ENCODE data around the gene CLPSL1. TPM values are rescaled to one million over a fixed set of nuclear protein-coding genes. Genes with fewer than 3 reads are reported as not detected.
A peak's percentile ranks its signal among the peaks of the same experiment; 100 is the strongest.
"Not testable (repeated sequence)": the region's sequence is repeated elsewhere in the genome, so short reads cannot be mapped to it uniquely, and the experiment has no call there.

The CLPSL1 gene, protein sequence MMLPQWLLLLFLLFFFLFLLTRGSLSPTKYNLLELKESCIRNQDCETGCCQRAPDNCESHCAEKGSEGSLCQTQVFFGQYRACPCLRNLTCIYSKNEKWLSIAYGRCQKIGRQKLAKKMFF
- not detected for total RNA-seq
- not detected for polyA plus RNA-seq

DNA sequence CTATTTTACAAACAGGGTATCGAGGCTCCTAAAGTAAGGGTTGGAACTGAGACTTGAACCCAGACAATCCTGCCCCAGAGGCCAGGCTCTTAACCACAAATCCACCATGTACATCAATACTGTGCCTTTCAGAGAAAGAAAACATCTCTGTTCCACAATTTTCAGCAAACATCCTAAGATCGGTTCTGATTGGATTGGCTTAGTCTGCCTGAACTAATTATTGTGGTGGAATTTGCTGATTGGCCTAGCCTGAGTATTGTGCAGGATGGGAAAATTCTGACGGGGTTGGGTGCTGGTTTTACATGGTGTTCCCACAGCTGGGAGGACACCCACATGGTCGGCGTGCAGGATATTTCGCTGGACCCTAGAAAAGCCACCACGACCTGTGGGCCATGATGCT, at the start of gene CLPSL1:
Gene CLPSL1, plus strand, starts transcription at position 301 of the 400 bp plus-strand sequence. Its CDS starts 92 bp downstream, at position 393.
- Histone ChIP-seq H3K4me1 (peaks cover 0 to 12% (median 6%) of the 10 kb centered on the region in 4 donors), H3K27ac (no peak within 1 kb of the TSS), H3K27me3 (peaks cover 13 to 42% (median 22%) of the 10 kb centered on the region in 3 donors), H3K36me3 (no peaks in the 10 kb centered on the region), H3K9me3 (no peaks in the 10 kb centered on the region), H3K4me3 (no peak within 1 kb of the TSS)
- intact Hi-C loops (cut with DNase I): no loop called here
- TF ChIP-seq EP300 (IDR thresholded peaks at IDR 0.05) (no peak), POLR2A (IDR thresholded peaks at IDR 0.05) (no peak), POLR2AphosphoS5 (IDR thresholded peaks at IDR 0.05) (no peak)
- TF ChIP-seq, protein P1, sequence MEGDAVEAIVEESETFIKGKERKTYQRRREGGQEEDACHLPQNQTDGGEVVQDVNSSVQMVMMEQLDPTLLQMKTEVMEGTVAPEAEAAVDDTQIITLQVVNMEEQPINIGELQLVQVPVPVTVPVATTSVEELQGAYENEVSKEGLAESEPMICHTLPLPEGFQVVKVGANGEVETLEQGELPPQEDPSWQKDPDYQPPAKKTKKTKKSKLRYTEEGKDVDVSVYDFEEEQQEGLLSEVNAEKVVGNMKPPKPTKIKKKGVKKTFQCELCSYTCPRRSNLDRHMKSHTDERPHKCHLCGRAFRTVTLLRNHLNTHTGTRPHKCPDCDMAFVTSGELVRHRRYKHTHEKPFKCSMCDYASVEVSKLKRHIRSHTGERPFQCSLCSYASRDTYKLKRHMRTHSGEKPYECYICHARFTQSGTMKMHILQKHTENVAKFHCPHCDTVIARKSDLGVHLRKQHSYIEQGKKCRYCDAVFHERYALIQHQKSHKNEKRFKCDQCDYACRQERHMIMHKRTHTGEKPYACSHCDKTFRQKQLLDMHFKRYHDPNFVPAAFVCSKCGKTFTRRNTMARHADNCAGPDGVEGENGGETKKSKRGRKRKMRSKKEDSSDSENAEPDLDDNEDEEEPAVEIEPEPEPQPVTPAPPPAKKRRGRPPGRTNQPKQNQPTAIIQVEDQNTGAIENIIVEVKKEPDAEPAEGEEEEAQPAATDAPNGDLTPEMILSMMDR (IDR thresholded peaks at IDR 0.05): no peak
- WGBS, 2 donors: 83 to 85% methylated on average over 7 of the region's 7 CpGs
- no peak for DNase-seq

DNA sequence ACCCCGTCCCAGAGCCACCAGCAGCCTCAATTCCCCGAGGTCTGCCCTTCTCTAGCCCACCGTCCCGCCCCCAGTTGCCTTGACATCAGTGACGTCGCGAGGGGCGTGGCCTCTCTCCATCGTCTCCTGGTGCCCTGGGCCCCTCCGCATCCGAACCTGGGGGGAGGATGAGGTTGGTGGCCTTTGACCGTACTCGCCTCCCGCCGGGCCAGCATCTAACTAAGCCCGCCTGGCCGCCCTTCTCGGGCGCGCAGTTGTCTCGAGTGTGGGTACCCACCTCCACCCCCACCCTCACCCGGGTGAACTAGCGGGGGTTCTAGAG, 49.4 kb upstream of the CLPSL1 start:
- intact Hi-C loops (cut with DNase I): loop anchor here (5.0 kb wide), 1 partner anchor 866 kb away; no protein-coding TSS in a partner anchor
- no peaks in the 10 kb centered on the region for H3K27me3 ChIP-seq
- peak overlapping the region; percentile 49 to 79 (median 65) for H3K4me3 ChIP-seq
- H3K36me3 ChIP-seq: no peaks in the 10 kb centered on the region
- peaks cover 5 to 84% (median 75%) of the 10 kb centered on the region in 4 donors for H3K4me1 ChIP-seq
- TF ChIP-seq EP300 (IDR thresholded peaks at IDR 0.05) (peak in 1 of 4 donors; percentile 65), POLR2A (IDR thresholded peaks at IDR 0.05) (peak; percentile 84 to 87), POLR2AphosphoS5 (IDR thresholded peaks at IDR 0.05) (peak; percentile 93 to 98 (median 96))
- TF ChIP-seq, protein P1 (IDR thresholded peaks at IDR 0.05): no peak
- 1% methylated on average over 23 of the region's 23 CpGs for WGBS, 2 donors
- H3K9me3 ChIP-seq: no peaks in the 10 kb centered on the region
- peak; percentile 99 for DNase-seq
- H3K27ac ChIP-seq: peak overlapping the region; percentile 96 to 100 (median 98)

DNA sequence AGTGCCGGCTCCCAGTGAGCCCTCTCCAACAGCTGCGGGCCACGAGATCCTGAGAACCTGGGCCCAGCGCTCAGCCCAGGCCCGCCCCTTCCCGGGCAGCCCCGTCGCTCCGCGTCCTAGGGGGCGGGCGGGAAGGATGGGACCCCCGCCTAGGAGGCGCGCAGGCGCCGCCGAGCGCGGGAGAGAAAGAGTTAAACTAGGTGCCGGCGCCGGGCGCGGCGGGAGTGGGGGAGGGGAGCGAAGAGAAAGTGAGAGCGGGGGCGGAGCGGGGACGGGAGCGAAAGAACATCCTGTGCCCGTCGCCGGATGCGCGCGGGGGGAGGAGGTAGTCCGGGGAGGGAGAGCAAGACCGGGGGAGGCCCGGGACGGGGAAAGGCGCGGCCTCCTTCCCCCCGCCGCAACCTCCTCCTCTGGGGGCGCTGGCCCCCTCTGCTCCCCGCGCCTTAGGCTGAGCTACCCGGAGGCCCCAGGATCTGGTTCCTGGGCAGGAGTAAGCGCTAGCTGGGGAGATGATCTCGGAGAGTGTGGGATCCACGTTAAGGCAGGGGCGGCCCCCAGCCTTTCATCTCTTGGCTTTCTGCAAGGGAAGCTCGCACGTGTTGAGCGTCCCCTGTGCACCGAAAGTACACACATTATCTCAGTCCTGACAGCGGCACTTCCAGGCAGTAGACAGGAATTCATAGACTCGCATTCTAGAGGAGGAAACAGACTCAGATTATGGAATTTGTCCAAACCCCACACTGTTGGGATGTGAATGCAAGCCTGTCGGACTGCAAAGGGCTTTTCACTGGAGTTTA, 48.9 kb upstream of the CLPSL1 start:
- intact Hi-C loops (cut with DNase I): loop anchor here (2.0 to 5.0 kb wide), 3 partner anchors 129 to 865 kb away; partner anchors contain the start of gene TEAD3
- H3K4me3 ChIP-seq: peak overlapping the region; percentile 49 to 79 (median 65)
- H3K4me1 ChIP-seq: peaks cover 5 to 81% (median 73%) of the 10 kb centered on the region in 4 donors
- no peaks in the 10 kb centered on the region for H3K9me3 ChIP-seq
- H3K36me3 ChIP-seq: no peaks in the 10 kb centered on the region
- TF ChIP-seq EP300 (IDR thresholded peaks at IDR 0.05): peak; percentile 95 to 98 (median 98)
- TF ChIP-seq POLR2A (IDR thresholded peaks at IDR 0.05): peak in 1 of 2 donors; percentile 51
- TF ChIP-seq POLR2AphosphoS5 (IDR thresholded peaks at IDR 0.05): peak; percentile 80 to 90 (median 84)
- TF ChIP-seq, protein P1 (IDR thresholded peaks at IDR 0.05): no peak
- peak overlapping the region; percentile 96 to 100 (median 98) for H3K27ac ChIP-seq
- no peaks in the 10 kb centered on the region for H3K27me3 ChIP-seq
- DNase-seq: peak; percentile 99
- 1% methylated on average over 61 of the region's 61 CpGs for WGBS, 2 donors

DNA sequence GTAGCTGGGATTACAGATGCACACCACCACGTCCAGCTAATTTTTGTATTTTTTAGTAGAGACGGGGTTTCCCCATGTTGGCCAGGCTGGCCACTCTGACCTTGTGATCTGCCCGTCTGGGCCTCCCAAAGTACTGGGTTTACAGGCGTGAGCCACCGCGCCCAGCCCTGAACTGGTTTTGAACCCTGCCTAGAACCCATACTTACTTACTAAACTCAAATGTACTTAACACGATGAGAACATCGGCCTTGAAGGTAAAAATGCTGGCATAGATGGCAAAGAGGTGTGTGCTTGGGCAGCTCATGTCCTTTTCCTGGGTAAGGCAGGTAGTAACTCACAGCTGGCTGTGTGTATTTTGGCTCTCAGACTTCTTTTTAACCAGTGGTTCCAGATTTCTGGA, 47.2 kb upstream of the CLPSL1 start:
- TF ChIP-seq EP300 (IDR thresholded peaks at IDR 0.05) (no peak), POLR2A (IDR thresholded peaks at IDR 0.05) (no peak)
- DNase-seq: no peak
- WGBS, 2 donors: 66 to 89% methylated on average over 8 of the region's 8 CpGs

DNA sequence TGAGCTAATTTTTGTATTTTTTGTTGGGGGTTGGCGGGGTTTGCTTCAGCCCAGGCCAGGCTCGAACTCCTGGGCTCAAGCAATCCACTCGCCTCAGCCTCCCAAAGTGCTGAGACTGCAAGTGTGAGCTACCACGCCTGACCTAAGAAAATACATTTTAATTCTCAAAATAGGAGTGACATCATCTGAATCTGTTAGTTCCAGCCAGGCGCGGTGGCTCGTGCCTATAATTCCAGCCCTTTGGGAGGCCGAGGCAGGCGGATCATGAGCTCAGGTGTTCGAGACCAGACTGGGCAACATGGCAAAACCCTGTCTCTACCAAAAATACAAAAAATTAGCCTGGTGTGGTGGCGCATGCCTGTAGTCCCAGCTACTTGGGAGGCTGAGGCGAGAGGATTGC, 46.5 kb upstream of the CLPSL1 start:
- H3K4me3 ChIP-seq, H3K36me3 ChIP-seq, H3K9me3 ChIP-seq, DNase-seq, H3K27me3 ChIP-seq: not testable (repeated sequence)
- 95 to 96% methylated on average over 12 of the region's 12 CpGs for WGBS, 2 donors
- intact Hi-C loops (cut with DNase I): loop anchor here (5.0 kb wide), 1 partner anchor 863 kb away; no protein-coding TSS in a partner anchor
- H3K4me1 ChIP-seq: peaks cover 5 to 65% (median 60%) of the 10 kb centered on the region in 4 donors
- peak overlapping the region; percentile 96 to 100 (median 98) for H3K27ac ChIP-seq

More for the DNA sequence above, 47.2 kb upstream of the CLPSL1 start:
- Histone ChIP-seq H3K4me1 (peaks cover 5 to 72% (median 66%) of the 10 kb centered on the region in 4 donors), H3K9me3 (no peaks in the 10 kb centered on the region), H3K4me3 (no peak overlapping the region), H3K27me3 (no peaks in the 10 kb centered on the region), H3K27ac (peak overlapping the region; percentile 96 to 100 (median 98)), H3K36me3 (no peaks in the 10 kb centered on the region)
- intact Hi-C loops (cut with DNase I): loop anchor here (1.0 to 5.0 kb wide), 4 partner anchors 131 to 864 kb away; partner anchors contain the start of gene TEAD3

Measured in sigmoid colon (tissue), 7 donors.